ENCODE measurements around the gene FITM1. TPM values are rescaled to one million over a fixed set of nuclear protein-coding genes. Genes with fewer than 3 reads are reported as not detected.

The FITM1 gene, protein sequence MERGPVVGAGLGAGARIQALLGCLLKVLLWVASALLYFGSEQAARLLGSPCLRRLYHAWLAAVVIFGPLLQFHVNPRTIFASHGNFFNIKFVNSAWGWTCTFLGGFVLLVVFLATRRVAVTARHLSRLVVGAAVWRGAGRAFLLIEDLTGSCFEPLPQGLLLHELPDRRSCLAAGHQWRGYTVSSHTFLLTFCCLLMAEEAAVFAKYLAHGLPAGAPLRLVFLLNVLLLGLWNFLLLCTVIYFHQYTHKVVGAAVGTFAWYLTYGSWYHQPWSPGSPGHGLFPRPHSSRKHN
- not detected in 2 replicates for polyA plus RNA-seq

GRCh38 chr14:24130380-24130716, at the start of gene FITM1:
TSS of gene FITM1 (plus strand) at chr14:24130659. CDS start at chr14:24131564, 905 bp downstream.

DNA sequence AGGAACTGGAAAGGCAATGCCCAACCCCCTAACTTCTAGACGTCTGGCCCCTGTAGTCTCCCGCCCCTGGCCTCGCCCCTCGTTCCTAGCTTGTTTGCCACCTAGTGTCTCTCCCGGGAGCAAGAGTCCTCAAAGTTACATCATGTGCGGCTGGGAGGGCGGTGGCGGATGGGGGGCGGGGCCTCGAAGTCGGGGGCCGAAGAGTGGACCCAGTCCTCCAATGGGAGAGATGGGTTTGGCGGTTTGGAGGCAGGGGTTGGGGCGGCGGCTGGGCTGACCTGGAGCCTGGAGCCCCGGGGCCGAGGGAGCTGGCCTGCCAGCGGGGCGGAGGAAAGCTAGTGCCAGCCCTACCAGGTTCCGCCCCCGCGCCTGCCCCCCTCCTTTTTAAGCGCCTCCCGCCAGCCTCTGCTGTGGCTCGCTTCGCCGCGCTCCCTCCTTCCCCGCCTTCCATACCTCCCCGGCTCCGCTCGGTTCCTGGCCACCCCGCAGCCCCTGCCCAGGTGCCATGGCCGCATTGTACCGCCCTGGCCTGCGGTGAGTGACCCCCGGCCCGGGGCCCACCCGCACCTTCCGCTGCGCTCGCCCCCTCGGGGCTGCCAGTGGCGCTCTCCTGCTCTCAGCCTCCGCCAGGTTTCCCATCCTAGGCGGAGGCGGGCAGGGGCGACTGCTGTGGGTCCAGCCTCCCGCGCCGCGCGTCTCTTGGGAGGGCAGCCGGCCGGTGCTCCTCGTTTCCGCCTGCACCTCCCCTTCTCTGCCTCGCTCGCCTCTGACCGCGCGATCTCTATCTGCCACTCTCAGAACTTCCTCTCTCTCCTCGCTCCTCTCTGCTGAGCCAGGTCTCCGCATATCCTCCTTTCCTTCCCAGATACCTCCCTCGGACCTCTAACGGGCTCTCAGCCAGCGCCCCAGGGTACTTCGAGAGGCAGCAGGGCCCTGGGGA, 36.3 kb upstream of the FITM1 start, which contains the start of gene PCK2:
PCK2 (plus strand) TSS at position 411 of the 940 bp plus-strand sequence; CDS start at position 506, 95 bp downstream.

GRCh38 chr14:24114532-24115421, 15.7 kb upstream of the FITM1 start, which contains the start of the genes DCAF11 and NRL:
TSS of gene DCAF11 (plus strand) at chr14:24114777. CDS start at chr14:24115595, 818 bp downstream.
TSS of gene NRL (minus strand) at chr14:24114949. CDS start at chr14:24082848, 32,101 bp downstream.

DNA sequence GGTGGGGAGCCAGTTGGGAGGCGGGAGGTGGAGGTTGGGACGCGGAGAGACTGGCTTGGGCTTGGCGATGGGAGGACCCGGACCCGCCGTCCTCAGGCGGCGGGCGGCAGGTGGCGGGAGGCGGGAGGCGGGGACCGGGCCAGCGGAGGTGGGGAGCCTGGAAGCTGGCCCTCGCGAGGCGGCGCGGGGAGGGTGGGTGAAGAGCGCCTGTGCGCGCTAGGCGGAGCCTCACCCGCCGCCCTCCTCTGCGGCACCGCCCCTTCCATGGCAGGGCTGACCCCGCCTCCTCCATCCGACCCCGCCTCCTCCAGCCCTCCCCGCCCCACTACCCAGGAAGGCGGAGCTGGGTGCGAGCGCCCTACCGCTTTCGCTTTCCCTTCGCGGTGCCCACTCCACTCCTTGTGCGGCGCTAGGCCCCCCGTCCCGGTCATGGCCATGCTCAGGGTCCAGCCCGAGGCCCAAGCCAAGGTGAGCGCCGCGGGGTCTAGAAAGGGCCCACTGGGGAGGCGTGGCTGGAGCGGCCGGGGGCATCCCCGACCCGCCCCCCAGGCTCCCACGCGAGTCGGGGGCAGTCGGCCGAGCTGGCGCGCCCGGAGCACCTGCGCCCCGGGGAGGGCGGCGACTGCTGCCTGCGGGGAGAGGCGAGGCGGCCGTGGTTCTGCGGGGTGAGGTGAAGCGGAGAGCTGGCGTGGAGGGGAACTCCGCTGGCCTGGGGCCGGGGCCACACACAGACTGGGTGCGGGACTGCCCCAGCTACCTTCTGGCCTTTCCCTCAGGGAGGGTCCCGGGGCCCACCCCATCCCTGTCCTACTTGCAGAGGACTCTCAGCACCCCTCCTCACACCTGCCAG, 5.6 kb downstream of the FITM1 start, which contains the start of gene PSME1:
PSME1 (plus strand) TSS at position 361 of the 850 bp plus-strand sequence; CDS start at position 430, 69 bp downstream.

DNA sequence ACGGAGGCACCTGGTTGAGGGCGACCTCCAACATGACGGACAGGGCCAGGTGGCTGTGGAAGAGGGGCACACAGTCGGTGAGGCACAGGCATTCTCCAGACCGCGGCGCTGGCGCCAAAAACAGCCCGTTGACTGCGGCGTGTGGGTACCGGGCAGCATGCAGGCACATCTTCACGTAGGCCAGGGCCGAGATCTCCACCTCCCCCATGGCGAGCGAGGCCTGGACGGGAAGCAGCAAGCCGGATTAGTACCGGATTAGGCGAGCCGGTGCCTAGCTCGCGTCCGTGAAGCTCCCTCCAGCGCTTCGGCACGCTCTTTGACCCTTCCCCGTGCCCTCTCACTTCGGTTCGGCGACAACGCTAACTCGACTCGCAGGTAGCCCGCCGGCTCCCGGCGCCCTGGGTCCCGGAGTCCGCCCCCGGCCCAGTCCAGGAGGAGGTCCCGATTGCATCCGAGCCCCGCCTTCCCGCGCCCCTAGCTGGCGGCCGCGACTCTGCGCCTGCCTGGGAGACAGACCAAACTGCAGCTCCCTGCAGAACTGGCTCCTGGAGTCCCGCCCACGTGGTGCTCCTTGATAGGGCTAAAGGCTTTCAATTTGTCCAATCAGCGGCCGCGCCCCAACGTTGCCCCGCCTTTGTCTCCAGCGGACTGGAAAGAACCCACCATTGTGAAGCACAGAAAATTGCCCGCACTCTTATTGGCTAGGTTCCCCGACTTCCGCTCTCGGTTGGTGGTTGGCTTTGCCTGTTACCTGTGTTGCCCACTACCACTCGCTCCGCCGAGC, 10.8 kb downstream of the FITM1 start, which contains the start of gene EMC9:
EMC9 (minus strand) TSS at position 495 of the 784 bp plus-strand sequence; CDS start at position 208, 287 bp downstream.

GRCh38 chr14:24146453-24146977, 16.1 kb downstream of the FITM1 start, which contains the start of gene PSME2:
TSS of gene PSME2 (minus strand) at chr14:24146610. CDS start at chr14:24146581, 29 bp downstream.

GRCh38 chr14:24146978-24147760, 16.7 kb downstream of the FITM1 start, which contains the start of gene RNF31:
TSS of gene RNF31 (plus strand) at chr14:24147498. CDS start at chr14:24147699, 201 bp downstream.

GRCh38 chr14:24160850-24161804, 30.7 kb downstream of the FITM1 start, which contains the start of gene IRF9:
TSS of gene IRF9 (plus strand) at chr14:24161265. CDS start at chr14:24162145, 880 bp downstream.

GRCh38 chr14:24171422-24172260, 41.2 kb downstream of the FITM1 start, which contains the start of gene REC8:
TSS of gene REC8 (plus strand) at chr14:24172080. CDS start at chr14:24172553, 473 bp downstream.

Other genes starting within 250 kb of the FITM1 start
- 0.77 and 2.8 TPM in 2 replicates for gene DHRS4, start 176.9 kb upstream of the FITM1 start, polyA plus RNA-seq
- gene DHRS4L2, start 141.7 kb upstream of the FITM1 start, polyA plus RNA-seq, result 1.9 and 3.5 TPM in 2 replicates
- gene CARMIL3, start 78.7 kb upstream of the FITM1 start, polyA plus RNA-seq, result 0.52 and 1.0 TPM in 2 replicates
- gene CPNE6, start 59.1 kb upstream of the FITM1 start, polyA plus RNA-seq, result 30.4 and 42.2 TPM in 2 replicates
- gene PCK2, start 36.3 kb upstream of the FITM1 start, polyA plus RNA-seq, result 1.2 TPM in 1 of 2 replicates, not detected in the other
- 9.2 and 10.2 TPM in 2 replicates for gene DCAF11, start 15.9 kb upstream of the FITM1 start, polyA plus RNA-seq
- gene NRL, start 15.7 kb upstream of the FITM1 start, polyA plus RNA-seq, result 0.27 TPM in 1 of 2 replicates, not detected in the other
- 104 and 112 TPM in 2 replicates for gene PSME1, start 5.5 kb downstream of the FITM1 start, polyA plus RNA-seq
- gene EMC9, start 10.9 kb downstream of the FITM1 start, polyA plus RNA-seq, result 21.2 and 22.7 TPM in 2 replicates
- gene PSME2, start 16.0 kb downstream of the FITM1 start, polyA plus RNA-seq, result 117 and 133 TPM in 2 replicates
- 15.5 and 28.7 TPM in 2 replicates for gene RNF31, start 16.8 kb downstream of the FITM1 start, polyA plus RNA-seq
- gene IRF9, start 30.6 kb downstream of the FITM1 start, polyA plus RNA-seq, result 5.3 and 7.2 TPM in 2 replicates
- 6.9 and 12.6 TPM in 2 replicates for gene REC8, start 41.4 kb downstream of the FITM1 start, polyA plus RNA-seq
- 11.9 and 14.7 TPM in 2 replicates for gene IPO4, start 58.2 kb downstream of the FITM1 start, polyA plus RNA-seq
- 16.9 and 18.7 TPM in 2 replicates for gene TM9SF1, start 64.8 kb downstream of the FITM1 start, polyA plus RNA-seq
- not detected in 2 replicates for gene TSSK4, start 75.0 kb downstream of the FITM1 start, polyA plus RNA-seq
- 36.2 and 56.5 TPM in 2 replicates for gene CHMP4A, start 82.8 kb downstream of the FITM1 start, polyA plus RNA-seq
- gene MDP1, start 85.4 kb downstream of the FITM1 start, polyA plus RNA-seq, result 35.8 and 55.7 TPM in 2 replicates
- 1,309 and 1,370 TPM in 2 replicates for gene NEDD8, start 101.7 kb downstream of the FITM1 start, polyA plus RNA-seq
- gene GMPR2, start 102.3 kb downstream of the FITM1 start, polyA plus RNA-seq, result 57.3 and 98.9 TPM in 2 replicates
- gene TINF2, start 112.0 kb downstream of the FITM1 start, polyA plus RNA-seq, result 21.3 and 23.5 TPM in 2 replicates
- gene TGM1, start 132.5 kb downstream of the FITM1 start, polyA plus RNA-seq, result not detected in 2 replicates
- gene RABGGTA, start 140.9 kb downstream of the FITM1 start, polyA plus RNA-seq, result 13.6 and 17.3 TPM in 2 replicates
- 7.7 and 15.5 TPM in 2 replicates for gene DHRS1, start 169.1 kb downstream of the FITM1 start, polyA plus RNA-seq
- 3.4 and 5.3 TPM in 2 replicates for gene NOP9, start 169.2 kb downstream of the FITM1 start, polyA plus RNA-seq
- gene CIDEB, start 177.3 kb downstream of the FITM1 start, polyA plus RNA-seq, result 3.6 TPM in 1 of 2 replicates, not detected in the other
- gene LTB4R2, start 179.5 kb downstream of the FITM1 start, polyA plus RNA-seq, result 0.86 TPM in 1 of 2 replicates, not detected in the other
- 0.79 and 1.8 TPM in 2 replicates for gene LTB4R, start 180.8 kb downstream of the FITM1 start, polyA plus RNA-seq
- gene ADCY4, start 204.4 kb downstream of the FITM1 start, polyA plus RNA-seq, result 0.99 TPM in 1 of 2 replicates, not detected in the other
- not detected in 2 replicates for gene RIPK3, start 209.3 kb downstream of the FITM1 start, polyA plus RNA-seq
- gene NFATC4, start 237.5 kb downstream of the FITM1 start, polyA plus RNA-seq, result 0.81 and 6.9 TPM in 2 replicates

All from Purkinje cell (primary cell).